Measurements from ENCODE around the gene STX10. TPM values are rescaled to one million over a fixed set of nuclear protein-coding genes. Genes with fewer than 3 reads are reported as not detected.

Gene STX10
- total RNA-seq, 2 experiments from 2014 or later = 41.6 to 67.8 TPM

DNA sequence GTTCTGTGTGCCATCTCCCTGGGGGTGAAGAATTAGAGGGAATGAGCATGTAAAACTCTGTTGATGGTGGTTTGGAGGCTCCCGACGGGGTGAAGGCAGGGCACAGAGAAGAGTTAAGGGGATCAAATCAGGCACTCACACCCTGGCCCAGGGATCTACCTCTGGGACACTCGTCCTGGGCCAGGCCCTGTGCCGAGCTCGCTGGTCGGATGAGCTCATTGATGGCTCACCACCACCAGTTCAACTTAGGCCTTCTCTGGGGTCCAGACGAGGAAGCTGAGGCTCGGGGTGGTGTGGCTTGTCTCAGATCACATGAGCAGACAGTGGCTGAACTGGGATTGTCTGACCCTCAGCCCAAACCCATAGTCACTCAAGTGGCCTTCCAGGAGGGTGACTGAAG is 30.5 kb downstream of the STX10 start:
- POLR2A ChIA-PET = interaction anchor here (1.2 kb wide), 1 partner anchor 33 kb away, joined by 3 read pairs; no protein-coding TSS in a partner anchor
- Histone ChIP-seq H3K4me2 (ENCODE audit: low read length) (peak overlapping the region; percentile 70), H3K4me1 (ENCODE audit: insufficient read depth, low read length, poor library complexity, severe bottlenecking) (peaks cover 34% of the 10 kb centered on the region), H3K9me3 (ENCODE audit: low read length) (no peaks in the 10 kb centered on the region), H2AFZ (ENCODE audit: low read length) (no peak overlapping the region), H3K4me3 (ENCODE audit: low read depth, low read length, poor library complexity, severe bottlenecking) (peak overlapping the region; percentile 94), H3K27ac (ENCODE audit: low read depth, low read length, poor library complexity, severe bottlenecking) (peak overlapping the region; percentile 66), H3K79me2 (ENCODE audit: insufficient read depth, low read depth, low read length) (peaks cover 65% of the 10 kb centered on the region), H3K36me3 (ENCODE audit: insufficient read depth, low read length) (peaks cover 29% of the 10 kb centered on the region; the same call in 1 of the 2 replicates), H3K9me2 (ENCODE audit: insufficient read depth, low read length) (no peaks in the 10 kb centered on the region), H4K20me1 (ENCODE audit: insufficient read depth, low read length) (peaks cover 20% of the 10 kb centered on the region)
- CTCF ChIA-PET (ENCODE audit: unreplicated experiment) = no interaction called here
- intact Hi-C loops (cut with micrococcal nuclease; ENCODE audit: unreplicated experiment) = no loop called here
- BruUV-seq (replicated peaks) = no TSS peak
- TF ChIP-seq EZH2phosphoT487 (IDR thresholded peaks at IDR 0.05; ENCODE audit: borderline replicate concordance, low read depth, low read length) = no peak
- TF ChIP-seq, protein P1, sequence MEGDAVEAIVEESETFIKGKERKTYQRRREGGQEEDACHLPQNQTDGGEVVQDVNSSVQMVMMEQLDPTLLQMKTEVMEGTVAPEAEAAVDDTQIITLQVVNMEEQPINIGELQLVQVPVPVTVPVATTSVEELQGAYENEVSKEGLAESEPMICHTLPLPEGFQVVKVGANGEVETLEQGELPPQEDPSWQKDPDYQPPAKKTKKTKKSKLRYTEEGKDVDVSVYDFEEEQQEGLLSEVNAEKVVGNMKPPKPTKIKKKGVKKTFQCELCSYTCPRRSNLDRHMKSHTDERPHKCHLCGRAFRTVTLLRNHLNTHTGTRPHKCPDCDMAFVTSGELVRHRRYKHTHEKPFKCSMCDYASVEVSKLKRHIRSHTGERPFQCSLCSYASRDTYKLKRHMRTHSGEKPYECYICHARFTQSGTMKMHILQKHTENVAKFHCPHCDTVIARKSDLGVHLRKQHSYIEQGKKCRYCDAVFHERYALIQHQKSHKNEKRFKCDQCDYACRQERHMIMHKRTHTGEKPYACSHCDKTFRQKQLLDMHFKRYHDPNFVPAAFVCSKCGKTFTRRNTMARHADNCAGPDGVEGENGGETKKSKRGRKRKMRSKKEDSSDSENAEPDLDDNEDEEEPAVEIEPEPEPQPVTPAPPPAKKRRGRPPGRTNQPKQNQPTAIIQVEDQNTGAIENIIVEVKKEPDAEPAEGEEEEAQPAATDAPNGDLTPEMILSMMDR (conservative IDR thresholded peaks at IDR 0.05; ENCODE audit: low read length) = no peak
- no peak for DNase-seq (ENCODE audit: low spot score)

- Histone ChIP-seq H2AFZ (ENCODE audit: low read length) (no peak overlapping the region), H3K4me1 (ENCODE audit: insufficient read depth, low read length, poor library complexity, severe bottlenecking) (peaks cover 34% of the 10 kb centered on the region), H4K20me1 (ENCODE audit: insufficient read depth, low read length) (peaks cover 20% of the 10 kb centered on the region), H3K4me2 (ENCODE audit: low read length) (peak overlapping the region; percentile 70), H3K9me2 (ENCODE audit: insufficient read depth, low read length) (no peaks in the 10 kb centered on the region), H3K79me2 (ENCODE audit: insufficient read depth, low read depth, low read length) (peaks cover 65% of the 10 kb centered on the region), H3K4me3 (ENCODE audit: low read depth, low read length, poor library complexity, severe bottlenecking) (peak overlapping the region; percentile 94), H3K27ac (ENCODE audit: low read depth, low read length, poor library complexity, severe bottlenecking) (peak overlapping the region; percentile 66), H3K9me3 (ENCODE audit: low read length) (no peaks in the 10 kb centered on the region), H3K36me3 (ENCODE audit: insufficient read depth, low read length) (peaks cover 30% of the 10 kb centered on the region)
- BruUV-seq (replicated peaks) = no TSS peak
- peak; percentile 75 for DNase-seq (ENCODE audit: low spot score)
- intact Hi-C loops (cut with micrococcal nuclease; ENCODE audit: unreplicated experiment) = loop anchor here (1.0 kb wide), 1 partner anchor 32 kb away; the partner anchor contains the start of genes IER2 and STX10
- ChIA-PET POLR2A (interaction anchor here (0.6 to 1.4 kb wide), 4 partner anchors 10 to 34 kb away, joined by 3 read pairs; no protein-coding TSS in a partner anchor), CTCF (ENCODE audit: unreplicated experiment) (no interaction called here)
- TF ChIP-seq, protein P1 (conservative IDR thresholded peaks at IDR 0.05; ENCODE audit: low read length) = no peak
- TF ChIP-seq EZH2phosphoT487 (IDR thresholded peaks at IDR 0.05; ENCODE audit: borderline replicate concordance, low read depth, low read length) = no peak
Observed at GRCh38 chr19:13118424-13119193, 31.6 kb downstream of the STX10 start.

Measured in OCI-LY7 (cell line).